ENCODE results near the gene AFF1.

DNA sequence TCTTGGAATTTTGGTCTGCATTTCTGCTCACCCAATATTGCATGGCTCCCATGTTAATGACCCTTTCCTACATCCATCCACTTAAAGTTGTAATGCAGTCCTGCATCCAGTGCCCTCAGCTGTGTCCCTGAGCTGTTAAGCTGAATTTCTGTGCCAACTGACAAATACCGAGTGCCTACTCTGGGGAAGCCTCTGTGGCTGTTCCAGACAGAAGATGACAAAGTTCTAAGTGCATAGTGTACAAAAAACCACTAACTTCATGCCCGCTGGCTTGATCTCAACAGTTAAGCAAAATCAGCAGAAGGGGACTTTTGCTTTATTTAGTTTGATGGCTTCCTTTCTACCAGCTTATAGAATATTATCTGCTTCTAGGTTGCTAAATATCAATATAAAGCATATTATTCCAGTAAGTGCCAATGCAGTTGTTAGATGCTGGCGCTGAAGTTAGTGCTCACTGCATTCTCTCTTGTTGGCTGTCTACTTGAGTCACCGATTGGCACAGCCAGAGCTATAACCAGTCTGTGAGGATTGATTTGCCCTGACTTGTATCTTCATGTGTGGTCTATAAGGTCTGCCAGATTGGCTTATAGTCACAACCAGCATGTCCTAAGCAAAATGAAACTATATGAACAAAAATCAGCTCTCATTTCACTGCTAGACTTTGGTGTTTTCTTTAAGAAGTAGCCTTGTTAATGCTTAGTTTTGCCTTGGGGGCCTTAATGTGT is 186.7 kb downstream of the AFF1 start:
- TF ChIP-seq, protein P1, sequence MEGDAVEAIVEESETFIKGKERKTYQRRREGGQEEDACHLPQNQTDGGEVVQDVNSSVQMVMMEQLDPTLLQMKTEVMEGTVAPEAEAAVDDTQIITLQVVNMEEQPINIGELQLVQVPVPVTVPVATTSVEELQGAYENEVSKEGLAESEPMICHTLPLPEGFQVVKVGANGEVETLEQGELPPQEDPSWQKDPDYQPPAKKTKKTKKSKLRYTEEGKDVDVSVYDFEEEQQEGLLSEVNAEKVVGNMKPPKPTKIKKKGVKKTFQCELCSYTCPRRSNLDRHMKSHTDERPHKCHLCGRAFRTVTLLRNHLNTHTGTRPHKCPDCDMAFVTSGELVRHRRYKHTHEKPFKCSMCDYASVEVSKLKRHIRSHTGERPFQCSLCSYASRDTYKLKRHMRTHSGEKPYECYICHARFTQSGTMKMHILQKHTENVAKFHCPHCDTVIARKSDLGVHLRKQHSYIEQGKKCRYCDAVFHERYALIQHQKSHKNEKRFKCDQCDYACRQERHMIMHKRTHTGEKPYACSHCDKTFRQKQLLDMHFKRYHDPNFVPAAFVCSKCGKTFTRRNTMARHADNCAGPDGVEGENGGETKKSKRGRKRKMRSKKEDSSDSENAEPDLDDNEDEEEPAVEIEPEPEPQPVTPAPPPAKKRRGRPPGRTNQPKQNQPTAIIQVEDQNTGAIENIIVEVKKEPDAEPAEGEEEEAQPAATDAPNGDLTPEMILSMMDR (IDR thresholded peaks at IDR 0.05): no peak
- no peak for TF ChIP-seq POLR2AphosphoS5 (IDR thresholded peaks at IDR 0.05)
- TF ChIP-seq EP300 (IDR thresholded peaks at IDR 0.05): no peak
- TF ChIP-seq POLR2A (IDR thresholded peaks at IDR 0.05): no peak

Data from gastroesophageal sphincter (tissue), 3 donors.